Peyer's patch (tissue), 4 donors: ENCODE results near the gene SLC25A30.

Experiments
- POLR2A ChIP-seq, 2 donors: fragments of 450-650 bp; IDR thresholded peaks; one replicate each; pipeline ENCODE4 v1.5.1; 2017; ENCODE audit warnings: antibody characterized with exemption in 2 of 2, mild to moderate bottlenecking in 2 of 2, moderate library complexity in 2 of 2
- TF ChIP-seq, protein P1 (sequence below), 6 experiments: fragments of 450-650 bp in 4 of 6; fragments of 200-600 bp in 2 of 6; sonication (generic) in 1 of 6; IDR thresholded peaks; one replicate each; pipeline ENCODE4 v1.5.1; 2017 to 2019; ENCODE audit warnings: antibody characterized with exemption in 6 of 6, mild to moderate bottlenecking in 3 of 6, moderate library complexity in 1 of 6

DNA sequence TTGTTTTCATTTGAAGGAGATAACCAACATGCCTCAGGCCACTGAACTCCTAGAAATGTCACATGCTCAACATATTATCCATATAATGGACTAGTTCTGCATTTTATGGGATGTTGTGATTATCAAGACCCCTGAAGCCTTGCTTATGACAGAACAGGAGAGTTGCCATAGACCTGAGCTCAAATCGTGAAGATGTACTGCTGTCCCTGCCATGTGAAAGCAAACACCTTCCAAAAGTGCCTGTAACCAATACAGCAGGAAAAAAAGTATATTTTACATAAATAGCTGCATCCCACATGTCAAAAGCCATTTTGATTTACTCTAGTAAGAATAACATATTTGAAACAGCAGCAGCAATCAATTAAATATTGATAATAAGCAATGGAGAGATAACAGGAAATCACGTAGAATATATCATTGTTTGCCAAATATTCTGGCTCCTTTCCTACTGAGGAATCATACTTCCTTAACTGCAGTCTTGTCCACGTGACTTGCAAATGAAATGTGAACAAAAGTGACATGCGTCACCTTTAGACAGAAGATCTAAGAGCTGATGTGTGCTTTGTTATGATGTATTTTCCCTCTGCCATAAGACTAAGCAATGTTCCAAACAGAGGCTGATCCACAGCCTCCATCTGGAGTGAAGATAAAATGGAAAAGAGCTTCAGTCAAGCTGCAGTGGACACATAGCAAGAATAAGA lies 33.5 kb downstream of the SLC25A30 start:
- TF ChIP-seq, protein P1, sequence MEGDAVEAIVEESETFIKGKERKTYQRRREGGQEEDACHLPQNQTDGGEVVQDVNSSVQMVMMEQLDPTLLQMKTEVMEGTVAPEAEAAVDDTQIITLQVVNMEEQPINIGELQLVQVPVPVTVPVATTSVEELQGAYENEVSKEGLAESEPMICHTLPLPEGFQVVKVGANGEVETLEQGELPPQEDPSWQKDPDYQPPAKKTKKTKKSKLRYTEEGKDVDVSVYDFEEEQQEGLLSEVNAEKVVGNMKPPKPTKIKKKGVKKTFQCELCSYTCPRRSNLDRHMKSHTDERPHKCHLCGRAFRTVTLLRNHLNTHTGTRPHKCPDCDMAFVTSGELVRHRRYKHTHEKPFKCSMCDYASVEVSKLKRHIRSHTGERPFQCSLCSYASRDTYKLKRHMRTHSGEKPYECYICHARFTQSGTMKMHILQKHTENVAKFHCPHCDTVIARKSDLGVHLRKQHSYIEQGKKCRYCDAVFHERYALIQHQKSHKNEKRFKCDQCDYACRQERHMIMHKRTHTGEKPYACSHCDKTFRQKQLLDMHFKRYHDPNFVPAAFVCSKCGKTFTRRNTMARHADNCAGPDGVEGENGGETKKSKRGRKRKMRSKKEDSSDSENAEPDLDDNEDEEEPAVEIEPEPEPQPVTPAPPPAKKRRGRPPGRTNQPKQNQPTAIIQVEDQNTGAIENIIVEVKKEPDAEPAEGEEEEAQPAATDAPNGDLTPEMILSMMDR (IDR thresholded peaks at IDR 0.05), result no peak
- no peak for TF ChIP-seq POLR2A (IDR thresholded peaks at IDR 0.05)
